Neural cell (in vitro differentiated cells): Measurements from ENCODE around the gene DLK1.

Experiments
- EP300 ChIP-seq: fragments of 450-650 bp; conservative IDR thresholded peaks from 2 replicates; pipeline ENCODE4 v1.6.1; 2014; ENCODE audit warnings: antibody characterized with exemption, mild to moderate bottlenecking, moderate library complexity; ENCODE audit not compliant: poor library complexity, severe bottlenecking
- EZH2 ChIP-seq: fragments of 200-600, 300-800 bp; shearing (Covaris generic), sonication (generic); IDR thresholded peaks from 2 replicates; pipeline ENCODE4 v1.6.1; 2014; ENCODE audit warnings: antibody characterized with exemption, low read length, borderline replicate concordance, mild to moderate bottlenecking; ENCODE audit not compliant: insufficient read depth, poor library complexity, severe bottlenecking
- MXI1 ChIP-seq: fragments of 450-650 bp; conservative IDR thresholded peaks from 2 replicates; pipeline ENCODE4 v1.6.1; 2014; ENCODE audit warnings: antibody characterized with exemption, mild to moderate bottlenecking; ENCODE audit not compliant: poor library complexity, severe bottlenecking
- POLR2AphosphoS5 ChIP-seq: IDR thresholded peaks from 2 replicates; pipeline ENCODE4 v1.6.1; 2012
- RAD21 ChIP-seq: fragments of 450-650 bp; conservative IDR thresholded peaks from 2 replicates; pipeline ENCODE4 v1.6.1; 2014; ENCODE audit warnings: antibody characterized with exemption, mild to moderate bottlenecking, moderate library complexity
- SMC3 ChIP-seq: fragments of 450-650 bp; conservative IDR thresholded peaks from 2 replicates; pipeline ENCODE4 v1.6.1; 2014; ENCODE audit warnings: antibody characterized with exemption, mild to moderate bottlenecking, moderate library complexity; ENCODE audit not compliant: poor library complexity
- TF ChIP-seq, protein P1 (sequence below): fragments of 450-650 bp; IDR thresholded peaks from 2 replicates; pipeline ENCODE4 v1.5.1; 2014; ENCODE audit warnings: antibody characterized with exemption, mild to moderate bottlenecking, moderate library complexity; ENCODE audit not compliant: poor library complexity, severe bottlenecking
- TF ChIP-seq, protein P2 (sequence below): IDR thresholded peaks from 2 replicates; pipeline ENCODE4 v1.6.1; 2012; ENCODE audit warnings: borderline replicate concordance

DNA sequence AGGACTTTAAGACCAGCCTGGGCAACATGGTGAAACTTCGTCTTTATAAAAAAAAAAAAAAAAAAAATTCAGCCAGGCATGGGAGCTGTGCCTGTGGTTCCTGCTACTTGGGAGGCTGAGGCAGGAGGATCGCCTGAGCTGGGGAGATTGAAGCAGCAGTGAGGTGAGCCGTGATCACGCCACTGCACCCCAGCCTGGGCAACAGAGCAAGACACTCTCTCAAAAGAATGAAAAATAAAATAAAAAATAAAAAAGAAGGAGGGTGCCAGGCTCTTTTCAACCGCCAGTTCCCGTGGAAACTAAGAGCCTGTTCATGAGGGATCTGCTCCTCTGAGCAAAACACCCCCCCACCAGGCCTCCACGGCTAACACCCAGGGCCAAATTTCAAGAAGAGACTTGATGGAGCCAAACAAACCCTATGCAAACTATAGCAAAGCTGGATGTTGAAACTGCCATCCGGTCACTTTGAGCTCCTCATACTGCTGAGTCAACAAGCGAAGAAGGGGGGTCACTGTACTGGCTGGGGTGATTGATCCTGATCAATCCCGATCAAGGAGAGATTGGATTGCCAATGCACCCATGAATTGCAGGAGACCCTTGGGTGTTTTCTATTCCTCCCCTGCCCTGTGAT is 23.4 kb downstream of the DLK1 start:
- TF ChIP-seq EP300 (no peak), POLR2AphosphoS5 (no peak), SMC3 (no peak), EZH2 (no peak), MXI1 (no peak), RAD21 (no peak)
- TF ChIP-seq, protein P1, sequence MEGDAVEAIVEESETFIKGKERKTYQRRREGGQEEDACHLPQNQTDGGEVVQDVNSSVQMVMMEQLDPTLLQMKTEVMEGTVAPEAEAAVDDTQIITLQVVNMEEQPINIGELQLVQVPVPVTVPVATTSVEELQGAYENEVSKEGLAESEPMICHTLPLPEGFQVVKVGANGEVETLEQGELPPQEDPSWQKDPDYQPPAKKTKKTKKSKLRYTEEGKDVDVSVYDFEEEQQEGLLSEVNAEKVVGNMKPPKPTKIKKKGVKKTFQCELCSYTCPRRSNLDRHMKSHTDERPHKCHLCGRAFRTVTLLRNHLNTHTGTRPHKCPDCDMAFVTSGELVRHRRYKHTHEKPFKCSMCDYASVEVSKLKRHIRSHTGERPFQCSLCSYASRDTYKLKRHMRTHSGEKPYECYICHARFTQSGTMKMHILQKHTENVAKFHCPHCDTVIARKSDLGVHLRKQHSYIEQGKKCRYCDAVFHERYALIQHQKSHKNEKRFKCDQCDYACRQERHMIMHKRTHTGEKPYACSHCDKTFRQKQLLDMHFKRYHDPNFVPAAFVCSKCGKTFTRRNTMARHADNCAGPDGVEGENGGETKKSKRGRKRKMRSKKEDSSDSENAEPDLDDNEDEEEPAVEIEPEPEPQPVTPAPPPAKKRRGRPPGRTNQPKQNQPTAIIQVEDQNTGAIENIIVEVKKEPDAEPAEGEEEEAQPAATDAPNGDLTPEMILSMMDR = no peak
- TF ChIP-seq, protein P2, sequence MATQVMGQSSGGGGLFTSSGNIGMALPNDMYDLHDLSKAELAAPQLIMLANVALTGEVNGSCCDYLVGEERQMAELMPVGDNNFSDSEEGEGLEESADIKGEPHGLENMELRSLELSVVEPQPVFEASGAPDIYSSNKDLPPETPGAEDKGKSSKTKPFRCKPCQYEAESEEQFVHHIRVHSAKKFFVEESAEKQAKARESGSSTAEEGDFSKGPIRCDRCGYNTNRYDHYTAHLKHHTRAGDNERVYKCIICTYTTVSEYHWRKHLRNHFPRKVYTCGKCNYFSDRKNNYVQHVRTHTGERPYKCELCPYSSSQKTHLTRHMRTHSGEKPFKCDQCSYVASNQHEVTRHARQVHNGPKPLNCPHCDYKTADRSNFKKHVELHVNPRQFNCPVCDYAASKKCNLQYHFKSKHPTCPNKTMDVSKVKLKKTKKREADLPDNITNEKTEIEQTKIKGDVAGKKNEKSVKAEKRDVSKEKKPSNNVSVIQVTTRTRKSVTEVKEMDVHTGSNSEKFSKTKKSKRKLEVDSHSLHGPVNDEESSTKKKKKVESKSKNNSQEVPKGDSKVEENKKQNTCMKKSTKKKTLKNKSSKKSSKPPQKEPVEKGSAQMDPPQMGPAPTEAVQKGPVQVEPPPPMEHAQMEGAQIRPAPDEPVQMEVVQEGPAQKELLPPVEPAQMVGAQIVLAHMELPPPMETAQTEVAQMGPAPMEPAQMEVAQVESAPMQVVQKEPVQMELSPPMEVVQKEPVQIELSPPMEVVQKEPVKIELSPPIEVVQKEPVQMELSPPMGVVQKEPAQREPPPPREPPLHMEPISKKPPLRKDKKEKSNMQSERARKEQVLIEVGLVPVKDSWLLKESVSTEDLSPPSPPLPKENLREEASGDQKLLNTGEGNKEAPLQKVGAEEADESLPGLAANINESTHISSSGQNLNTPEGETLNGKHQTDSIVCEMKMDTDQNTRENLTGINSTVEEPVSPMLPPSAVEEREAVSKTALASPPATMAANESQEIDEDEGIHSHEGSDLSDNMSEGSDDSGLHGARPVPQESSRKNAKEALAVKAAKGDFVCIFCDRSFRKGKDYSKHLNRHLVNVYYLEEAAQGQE = no peak
